Memory B cell (primary cell): ENCODE measurements around the gene BRSK2.
"Not testable (repeated sequence)": the region's sequence is repeated elsewhere in the genome, so short reads cannot be mapped to it uniquely, and the experiment has no call there.

Experiments
- ATAC-seq: fragments of 150-1000 bp; cut with Tn5 transposase; 2 replicates; pipeline ENCODE4 v1.10.0; 2021; ENCODE audit warnings: low read depth, mild to moderate bottlenecking, moderate library complexity
- DNase-seq, 2 donors: peaks; one replicate each; pipeline ENCODE4 v3.0.0; 2022; ENCODE audit warnings: low spot score in 2 of 2
- H3K27ac Mint-ChIP-seq: one replicate; pipeline ENCODE4 v1.8.0; 2022; ENCODE audit warnings: mild to moderate bottlenecking, moderate library complexity, mixed read lengths
- H3K27me3 Mint-ChIP-seq: one replicate; pipeline ENCODE4 v1.8.0; 2022; ENCODE audit warnings: mixed read lengths
- H3K36me3 Mint-ChIP-seq: one replicate; pipeline ENCODE4 v1.8.0; 2022; ENCODE audit warnings: mild to moderate bottlenecking, mixed read lengths
- H3K4me1 Mint-ChIP-seq: one replicate; pipeline ENCODE4 v1.8.0; 2022; ENCODE audit warnings: mixed read lengths
- H3K4me3 Mint-ChIP-seq: one replicate; pipeline ENCODE4 v1.8.0; 2022; ENCODE audit warnings: mild to moderate bottlenecking, moderate library complexity, mixed read lengths
- H3K9me3 Mint-ChIP-seq: one replicate; pipeline ENCODE4 v1.8.0; 2022; ENCODE audit warnings: mixed read lengths

The BRSK2 gene

GRCh38 chr11:1411739-1412138, 22.0 kb downstream of the BRSK2 start:
- H3K27me3 Mint-ChIP-seq, H3K9me3 Mint-ChIP-seq, DNase-seq, H3K36me3 Mint-ChIP-seq, H3K4me3 Mint-ChIP-seq, H3K27ac Mint-ChIP-seq, H3K4me1 Mint-ChIP-seq, ATAC-seq: not testable (repeated sequence)

- peaks cover 1% of the 10 kb centered on the region for H3K9me3 Mint-ChIP-seq
- no peaks in the 10 kb centered on the region for H3K27me3 Mint-ChIP-seq
- H3K27ac Mint-ChIP-seq = no peak overlapping the region
- no peaks in the 10 kb centered on the region for H3K4me1 Mint-ChIP-seq
- H3K4me3 Mint-ChIP-seq = no peak overlapping the region
- DNase-seq = no peak
- no peak for ATAC-seq
- no peaks in the 10 kb centered on the region for H3K36me3 Mint-ChIP-seq
These were observed 22.8 kb downstream of the BRSK2 start for GRCh38 chr11:1412377-1413095.

GRCh38 chr11:1414650-1415049, 24.9 kb downstream of the BRSK2 start:
- no peak overlapping the region for H3K27ac Mint-ChIP-seq
- ATAC-seq = no peak
- no peak for DNase-seq
- H3K4me1 Mint-ChIP-seq = no peaks in the 10 kb centered on the region
- H3K4me3 Mint-ChIP-seq = no peak overlapping the region
- H3K9me3 Mint-ChIP-seq = peaks cover 4% of the 10 kb centered on the region
- no peaks in the 10 kb centered on the region for H3K27me3 Mint-ChIP-seq
- H3K36me3 Mint-ChIP-seq = no peaks in the 10 kb centered on the region

- ATAC-seq = no peak
- Mint-ChIP-seq H3K4me1 (no peaks in the 10 kb centered on the region), H3K9me3 (peaks cover 4% of the 10 kb centered on the region), H3K27me3 (no peaks in the 10 kb centered on the region), H3K4me3 (no peak overlapping the region), H3K27ac (no peak overlapping the region), H3K36me3 (no peaks in the 10 kb centered on the region)
- DNase-seq = no peak
These were observed 25.9 kb downstream of the BRSK2 start for GRCh38 chr11:1415631-1416030.

GRCh38 chr11:1418192-1418795, 28.6 kb downstream of the BRSK2 start:
- H3K36me3 Mint-ChIP-seq, H3K9me3 Mint-ChIP-seq, H3K27me3 Mint-ChIP-seq, H3K27ac Mint-ChIP-seq, DNase-seq, ATAC-seq, H3K4me1 Mint-ChIP-seq, H3K4me3 Mint-ChIP-seq: not testable (repeated sequence)

- Mint-ChIP-seq H3K27ac (no peak overlapping the region), H3K4me1 (no peaks in the 10 kb centered on the region), H3K9me3 (peaks cover 3% of the 10 kb centered on the region), H3K27me3 (no peaks in the 10 kb centered on the region), H3K36me3 (no peaks in the 10 kb centered on the region), H3K4me3 (no peak overlapping the region)
- no peak for DNase-seq
- no peak for ATAC-seq
These were observed 30.1 kb downstream of the BRSK2 start for GRCh38 chr11:1419811-1420210.

GRCh38 chr11:1421291-1421690, 31.6 kb downstream of the BRSK2 start:
- Mint-ChIP-seq H3K36me3 (no peaks in the 10 kb centered on the region), H3K27ac (no peak overlapping the region), H3K4me1 (no peaks in the 10 kb centered on the region), H3K9me3 (peaks cover 3% of the 10 kb centered on the region), H3K4me3 (no peak overlapping the region), H3K27me3 (peaks cover 2% of the 10 kb centered on the region)
- DNase-seq = no peak
- no peak for ATAC-seq

GRCh38 chr11:1422481-1422880, 32.7 kb downstream of the BRSK2 start:
- H3K4me1 Mint-ChIP-seq = no peaks in the 10 kb centered on the region
- H3K27ac Mint-ChIP-seq = no peak overlapping the region
- H3K4me3 Mint-ChIP-seq = no peak overlapping the region
- H3K27me3 Mint-ChIP-seq = peaks cover 2% of the 10 kb centered on the region
- no peak for ATAC-seq
- DNase-seq = no peak
- H3K9me3 Mint-ChIP-seq = peaks cover 3% of the 10 kb centered on the region
- no peaks in the 10 kb centered on the region for H3K36me3 Mint-ChIP-seq

GRCh38 chr11:1422981-1423380, 33.2 kb downstream of the BRSK2 start:
- Mint-ChIP-seq H3K4me3 (no peak overlapping the region), H3K27ac (no peak overlapping the region), H3K9me3 (peaks cover 3% of the 10 kb centered on the region), H3K27me3 (peaks cover 2% of the 10 kb centered on the region), H3K4me1 (no peaks in the 10 kb centered on the region), H3K36me3 (no peaks in the 10 kb centered on the region)
- ATAC-seq (no peak), DNase-seq (no peak)

GRCh38 chr11:1423406-1423805, 33.7 kb downstream of the BRSK2 start:
- not testable (repeated sequence) for H3K9me3 Mint-ChIP-seq, H3K4me3 Mint-ChIP-seq, H3K27ac Mint-ChIP-seq, ATAC-seq, H3K4me1 Mint-ChIP-seq, DNase-seq, H3K36me3 Mint-ChIP-seq, H3K27me3 Mint-ChIP-seq

GRCh38 chr11:1425006-1425405, 35.3 kb downstream of the BRSK2 start:
- Mint-ChIP-seq H3K9me3 (no peaks in the 10 kb centered on the region), H3K27me3 (peaks cover 2% of the 10 kb centered on the region), H3K4me3 (no peak overlapping the region), H3K4me1 (no peaks in the 10 kb centered on the region), H3K27ac (no peak overlapping the region), H3K36me3 (no peaks in the 10 kb centered on the region)
- ATAC-seq (no peak), DNase-seq (no peak)

- H3K36me3 Mint-ChIP-seq = no peaks in the 10 kb centered on the region
- no peak overlapping the region for H3K27ac Mint-ChIP-seq
- DNase-seq (no peak), ATAC-seq (no peak)
- no peaks in the 10 kb centered on the region for H3K4me1 Mint-ChIP-seq
- H3K27me3 Mint-ChIP-seq = peaks cover 2% of the 10 kb centered on the region
- no peaks in the 10 kb centered on the region for H3K9me3 Mint-ChIP-seq
- no peak overlapping the region for H3K4me3 Mint-ChIP-seq
These were observed 35.7 kb downstream of the BRSK2 start for GRCh38 chr11:1425439-1425838.

- no peak for ATAC-seq
- H3K4me1 Mint-ChIP-seq = no peaks in the 10 kb centered on the region
- DNase-seq = no peak
These were observed 39.1 kb downstream of the BRSK2 start for GRCh38 chr11:1428762-1429316.

GRCh38 chr11:1433568-1433967, 43.8 kb downstream of the BRSK2 start:
- Mint-ChIP-seq H3K9me3 (no peaks in the 10 kb centered on the region), H3K4me1 (no peaks in the 10 kb centered on the region), H3K27ac (no peak overlapping the region), H3K36me3 (no peaks in the 10 kb centered on the region), H3K4me3 (no peak overlapping the region), H3K27me3 (peaks cover 2% of the 10 kb centered on the region)
- ATAC-seq (no peak), DNase-seq (no peak)

More at GRCh38 chr11:1428762-1429316, 39.1 kb downstream of the BRSK2 start:
- no peaks in the 10 kb centered on the region for H3K9me3 Mint-ChIP-seq
- no peak overlapping the region for H3K4me3 Mint-ChIP-seq
- no peaks in the 10 kb centered on the region for H3K36me3 Mint-ChIP-seq
- H3K27me3 Mint-ChIP-seq = peaks cover 2% of the 10 kb centered on the region
- no peak overlapping the region for H3K27ac Mint-ChIP-seq
